Superior temporal gyrus (tissue), 1 donor: ENCODE data around the gene LDLRAD4.
"Not testable (repeated sequence)": the region's sequence is repeated elsewhere in the genome, so short reads cannot be mapped to it uniquely, and the experiment has no call there.

ENCODE experiments used
- DNase-seq: peaks from one replicate; pipeline ENCODE4 v3.0.0-alpha.2; 2016; ENCODE audit errors: extremely low spot score

Gene LDLRAD4

GRCh38 chr18:13335903-13336302 is 117.3 kb downstream of the LDLRAD4 start:
- no peak for DNase-seq

GRCh38 chr18:13336841-13337240 is 118.3 kb downstream of the LDLRAD4 start:
- DNase-seq, result no peak

- no peak for DNase-seq
Observed at GRCh38 chr18:13337369-13337768, 118.8 kb downstream of the LDLRAD4 start.

DNA sequence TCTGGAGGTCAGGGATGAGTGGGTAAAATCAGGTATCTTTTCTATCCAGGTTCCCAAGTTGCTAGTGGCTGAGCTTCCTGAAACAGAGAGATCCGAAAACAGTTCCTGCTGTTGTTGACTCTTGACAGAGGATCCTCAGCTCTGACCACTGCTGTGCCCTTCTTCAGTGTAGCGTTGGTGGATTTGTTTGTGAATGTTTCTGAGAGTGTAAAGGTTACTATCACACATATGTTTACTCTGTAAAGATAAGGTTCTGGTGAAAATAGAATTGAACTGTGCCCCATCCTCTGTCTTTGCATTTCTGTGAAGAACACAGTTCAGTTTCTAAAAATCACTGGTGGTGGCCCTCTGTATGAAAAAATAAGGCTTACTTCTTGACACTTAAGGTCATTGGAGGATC is 119.8 kb downstream of the LDLRAD4 start:
- no peak for DNase-seq

- no peak for DNase-seq
Observed at GRCh38 chr18:13339653-13340052, 121.1 kb downstream of the LDLRAD4 start.

DNA sequence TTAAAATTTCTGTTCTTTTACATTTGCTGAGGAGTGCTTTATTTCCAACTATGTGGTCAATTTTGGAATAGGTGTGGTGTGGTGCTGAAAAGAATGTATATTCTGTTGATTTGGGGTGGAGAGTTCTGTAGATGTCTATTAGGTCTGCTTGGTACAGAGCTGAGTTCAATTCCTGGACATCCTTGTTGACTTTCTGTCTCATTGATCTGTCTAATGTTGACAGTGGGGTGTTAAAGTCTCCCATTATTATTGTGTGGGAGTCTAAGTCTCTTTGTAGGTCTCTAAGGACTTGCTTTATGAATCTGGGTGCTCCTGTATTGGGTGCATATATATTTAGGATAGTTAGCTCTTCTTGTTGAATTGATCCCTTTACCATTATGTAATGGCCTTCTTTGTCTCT is 127.9 kb downstream of the LDLRAD4 start:
- DNase-seq, result not testable (repeated sequence)

- DNase-seq, result no peak
Observed at GRCh38 chr18:13353084-13353823, 134.7 kb downstream of the LDLRAD4 start.

- DNase-seq, result no peak
Observed at GRCh38 chr18:13354402-13354801, 135.8 kb downstream of the LDLRAD4 start.

DNA sequence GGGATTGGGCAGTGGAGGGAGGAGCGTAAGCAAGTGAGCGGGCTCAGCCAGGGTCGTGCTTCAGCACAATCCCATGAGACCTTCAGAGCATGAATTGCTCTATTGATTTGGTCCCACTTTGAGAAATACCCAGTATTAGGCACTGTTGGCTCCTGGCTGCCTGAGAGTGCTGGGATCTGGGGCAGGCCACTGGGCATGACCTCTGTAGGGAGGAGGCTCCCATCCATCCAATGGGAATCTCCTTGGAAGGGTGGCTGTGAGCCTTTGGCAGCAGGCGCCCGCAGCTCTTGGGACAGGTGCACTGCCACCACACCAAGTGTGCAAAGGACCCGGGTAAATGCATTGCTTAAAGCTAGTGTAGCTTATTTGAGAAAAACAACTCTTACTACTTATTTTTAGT is 137.5 kb downstream of the LDLRAD4 start:
- no peak for DNase-seq

DNA sequence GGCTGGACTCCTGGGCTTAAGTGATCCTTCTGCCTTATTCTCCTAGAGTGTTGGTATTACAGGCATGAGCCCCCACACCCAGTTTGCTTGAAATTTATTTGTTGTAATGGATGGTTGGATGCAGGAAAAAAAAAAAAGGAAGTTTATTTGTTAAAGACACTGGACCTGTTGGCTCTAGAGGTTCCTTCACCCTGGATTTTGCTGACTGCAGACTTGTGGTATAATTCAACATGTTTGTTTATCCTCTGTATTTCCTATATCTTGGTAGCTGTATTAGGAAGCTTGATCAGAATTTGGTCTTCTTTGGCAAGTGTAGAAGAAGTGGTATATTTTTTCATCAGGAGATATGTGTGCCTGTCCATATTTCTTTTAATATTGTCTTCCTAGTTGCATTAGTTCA is 138.7 kb downstream of the LDLRAD4 start:
- DNase-seq, result no peak

- DNase-seq, result no peak
Observed at GRCh38 chr18:13359210-13359609, 140.7 kb downstream of the LDLRAD4 start.

DNA sequence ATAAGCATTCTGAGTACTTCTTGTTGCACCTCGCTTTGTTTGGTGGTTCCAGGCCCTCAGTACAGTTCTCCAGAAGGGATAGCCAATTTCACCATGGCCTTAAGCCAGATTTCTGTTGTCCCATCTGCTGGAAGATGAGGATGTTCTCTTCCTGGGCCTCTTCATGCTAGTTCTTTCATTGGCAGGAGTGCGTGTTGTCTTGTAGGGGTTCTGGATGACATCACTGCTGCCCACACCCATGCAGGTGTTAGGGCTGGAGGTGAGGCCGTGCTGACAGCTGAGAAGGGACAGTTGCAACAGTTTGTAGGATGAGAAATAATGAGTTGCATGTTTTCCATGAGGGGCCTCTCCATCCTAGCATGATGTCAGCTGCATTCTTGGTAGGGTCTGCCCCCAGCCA is 142.9 kb downstream of the LDLRAD4 start:
- DNase-seq, result no peak

- no peak for DNase-seq
Observed at GRCh38 chr18:13362051-13362450, 143.5 kb downstream of the LDLRAD4 start.

DNA sequence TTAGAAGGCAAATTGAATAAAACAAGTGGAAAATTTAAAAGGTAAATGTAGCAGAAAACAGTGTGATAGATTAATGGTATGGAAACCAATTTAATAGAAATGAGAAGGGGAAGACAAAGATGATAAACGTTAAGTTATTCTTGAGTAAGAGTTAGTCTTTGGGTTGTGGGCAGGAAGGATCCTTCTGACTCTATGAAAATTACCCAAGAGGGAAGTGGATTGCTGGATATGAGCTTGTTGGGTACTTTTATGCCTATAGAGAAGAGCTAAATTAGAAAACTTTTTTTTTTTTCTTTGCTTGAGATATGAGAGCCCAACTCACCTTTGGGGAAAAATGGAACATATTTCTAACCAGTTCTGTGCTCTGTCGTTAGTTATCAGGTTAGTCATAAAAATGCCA is 144.0 kb downstream of the LDLRAD4 start:
- no peak for DNase-seq

- DNase-seq, result no peak
Observed at GRCh38 chr18:13363359-13363758, 144.8 kb downstream of the LDLRAD4 start.

- peak; percentile 33 for DNase-seq
Observed at GRCh38 chr18:13364721-13365205, 146.2 kb downstream of the LDLRAD4 start.

GRCh38 chr18:13366131-13366530 is 147.6 kb downstream of the LDLRAD4 start:
- no peak for DNase-seq

DNA sequence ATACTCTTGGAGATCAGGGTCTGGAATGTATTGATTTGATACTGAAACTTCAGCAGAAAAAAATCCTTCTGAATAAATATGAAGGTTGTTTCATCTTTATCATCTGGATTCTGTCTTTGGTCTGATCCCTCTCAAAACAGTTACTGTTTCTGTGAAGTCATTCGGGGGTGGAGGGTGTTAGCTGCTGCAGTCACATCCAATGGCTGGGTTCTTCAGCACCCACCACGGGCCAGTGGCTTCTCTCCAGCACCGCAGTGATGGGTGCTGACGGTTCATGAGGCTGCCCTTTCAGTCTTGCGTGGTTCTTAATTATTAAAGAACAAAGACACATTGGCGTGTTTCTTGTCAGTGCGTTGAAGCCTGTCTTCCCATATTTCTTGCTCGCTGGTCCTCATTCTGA is 148.0 kb downstream of the LDLRAD4 start:
- no peak for DNase-seq

DNA sequence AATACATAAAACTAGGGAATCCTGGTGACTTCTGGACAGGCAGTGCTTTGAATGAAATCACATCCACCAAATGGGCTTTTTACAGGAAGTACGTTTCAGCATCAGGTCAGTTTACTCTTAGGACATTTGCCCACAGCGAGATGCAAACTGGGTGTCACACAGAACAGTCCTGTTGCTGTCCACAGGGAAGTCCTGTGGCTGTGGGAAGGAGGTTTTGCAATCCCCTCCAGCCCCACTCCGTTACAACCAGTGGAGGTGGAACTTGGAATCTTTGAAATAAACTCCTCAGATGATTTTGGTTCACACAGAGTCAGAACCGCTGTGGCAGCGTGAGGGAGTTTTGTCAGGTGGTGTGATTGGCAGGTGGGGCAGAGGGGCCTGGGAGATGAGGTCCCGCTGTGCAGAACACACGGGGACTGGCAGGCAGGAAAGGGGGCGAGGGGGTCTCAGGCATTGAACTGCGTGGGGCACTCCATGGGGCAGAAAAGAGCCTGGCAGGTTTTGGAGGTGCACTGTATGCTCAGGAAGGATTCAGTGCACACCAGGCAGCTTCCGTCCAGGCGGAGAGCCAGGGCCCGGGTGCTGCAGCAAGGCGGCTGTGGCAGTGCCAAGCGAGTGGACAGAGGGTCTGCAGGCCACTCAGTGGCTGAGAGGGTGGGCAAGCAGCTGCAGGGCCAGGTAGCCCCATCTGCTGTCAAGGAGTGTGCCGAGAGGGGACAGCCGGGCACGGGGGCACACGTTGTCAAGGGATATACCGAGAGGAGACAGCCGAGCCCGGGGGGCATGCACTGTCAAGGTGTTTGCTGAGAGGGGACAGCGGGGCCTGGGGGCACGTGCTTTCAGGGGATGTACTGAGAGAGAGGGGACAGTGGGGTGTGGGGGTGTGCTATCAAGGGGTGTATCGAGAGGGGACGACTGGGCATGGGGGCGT is 148.7 kb downstream of the LDLRAD4 start:
- no peak for DNase-seq

DNA sequence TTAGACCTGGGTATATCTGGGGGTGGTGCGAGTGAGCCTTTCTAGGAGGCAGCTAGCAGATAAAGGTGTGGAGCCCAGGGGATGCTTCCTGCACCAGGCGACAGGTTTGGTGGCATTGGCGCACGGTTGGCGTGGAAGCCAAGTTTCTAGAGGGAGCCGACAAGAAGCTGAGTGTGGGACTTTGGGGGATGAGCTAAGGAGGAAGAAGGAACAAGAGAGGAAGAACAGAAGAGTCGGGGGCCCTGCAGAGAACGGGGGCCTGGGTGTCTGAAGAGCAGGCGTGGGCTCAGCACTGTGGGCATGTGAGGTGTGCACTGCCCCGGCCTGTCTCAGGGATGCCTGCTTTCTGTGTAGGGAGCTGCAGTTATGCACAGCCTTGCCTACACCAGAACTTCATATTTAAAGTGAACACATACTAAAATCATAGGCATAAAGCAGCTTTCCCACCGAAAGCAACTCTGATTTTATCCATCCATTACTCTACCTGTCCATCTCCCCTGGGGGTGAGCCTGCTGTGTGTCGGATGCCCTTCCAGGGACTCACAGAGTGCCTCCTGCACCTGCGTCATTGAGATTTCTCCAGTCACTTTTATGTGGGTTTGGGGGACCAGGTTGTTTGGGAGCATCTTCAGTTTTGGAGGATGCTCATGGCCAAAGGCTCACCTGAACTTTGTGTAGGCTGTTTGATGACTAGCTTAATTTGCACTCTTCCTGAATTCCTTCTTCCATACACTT is 149.7 kb downstream of the LDLRAD4 start:
- DNase-seq, result no peak

DNA sequence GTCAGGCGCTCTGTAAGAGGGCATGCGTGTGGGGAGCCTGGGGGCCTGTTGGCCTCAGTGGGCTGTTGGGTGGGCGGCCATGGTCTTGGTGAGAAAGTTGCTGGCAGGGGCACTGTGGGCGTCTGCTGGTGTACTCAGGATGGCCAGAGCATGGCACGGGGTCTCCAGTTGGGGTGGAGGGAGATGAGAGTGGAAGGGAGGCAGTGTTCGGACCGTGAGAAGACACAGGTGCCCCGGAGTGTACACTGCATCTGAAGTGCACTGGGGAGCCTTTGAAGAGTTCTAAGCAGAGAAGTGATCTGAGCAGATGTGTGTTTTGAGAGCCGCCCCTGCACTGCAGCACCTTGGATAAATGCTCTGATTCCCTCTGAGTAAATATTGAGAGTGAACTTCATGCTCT is 150.8 kb downstream of the LDLRAD4 start:
- DNase-seq, result no peak
